Measurements from ENCODE around the gene PIK3R6.

PIK3R6 gene

GRCh38 chr17:8872705-8873435, 5.4 kb upstream of the PIK3R6 start:
- TF ChIP-seq EP300 (IDR thresholded peaks at IDR 0.05; ENCODE audit: borderline replicate concordance) (no peak), NFIC (IDR thresholded peaks at IDR 0.05) (no peak), USF1 (IDR thresholded peaks at IDR 0.05) (no peak), TEAD4 (IDR thresholded peaks at IDR 0.05) (no peak), REST (IDR thresholded peaks at IDR 0.05; ENCODE audit: low read depth) (no peak), CEBPB (IDR thresholded peaks at IDR 0.05) (no peak), EGR1 (IDR thresholded peaks at IDR 0.05) (no peak), RAD21 (IDR thresholded peaks at IDR 0.05; ENCODE audit: low read depth) (no peak), YY1 (IDR thresholded peaks at IDR 0.05; ENCODE audit: low read depth) (no peak), MAX (IDR thresholded peaks at IDR 0.05) (no peak)

- TF ChIP-seq EGR1 (IDR thresholded peaks at IDR 0.05): no peak
- TF ChIP-seq CREB1 (IDR thresholded peaks at IDR 0.05; ENCODE audit: low read depth): no peak
Observed at GRCh38 chr17:8872036-8872704, 4.7 kb upstream of the PIK3R6 start.

GRCh38 chr17:8871081-8871581, 3.7 kb upstream of the PIK3R6 start:
- TF ChIP-seq RAD21 (IDR thresholded peaks at IDR 0.05; ENCODE audit: low read depth): no peak
- TF ChIP-seq TEAD4 (IDR thresholded peaks at IDR 0.05): no peak
- TF ChIP-seq EP300 (IDR thresholded peaks at IDR 0.05; ENCODE audit: borderline replicate concordance): no peak
- TF ChIP-seq MAX (IDR thresholded peaks at IDR 0.05): no peak
- TF ChIP-seq CEBPB (IDR thresholded peaks at IDR 0.05): no peak
- TF ChIP-seq NFIC (IDR thresholded peaks at IDR 0.05): no peak
- no peak for TF ChIP-seq YY1 (IDR thresholded peaks at IDR 0.05; ENCODE audit: low read depth)
- TF ChIP-seq TAF1 (IDR thresholded peaks at IDR 0.05; ENCODE audit: low read depth): no peak
- TF ChIP-seq FOXM1 (IDR thresholded peaks at IDR 0.05; ENCODE audit: borderline replicate concordance, low read depth): no peak
- TF ChIP-seq ZBTB7A (IDR thresholded peaks at IDR 0.05; ENCODE audit: low read depth): no peak

GRCh38 chr17:8870406-8871040, 3.0 kb upstream of the PIK3R6 start:
- TF ChIP-seq YY1 (IDR thresholded peaks at IDR 0.05; ENCODE audit: low read depth) (no peak), USF1 (IDR thresholded peaks at IDR 0.05) (no peak), REST (IDR thresholded peaks at IDR 0.05; ENCODE audit: low read depth) (no peak), RAD21 (IDR thresholded peaks at IDR 0.05; ENCODE audit: low read depth) (no peak), CEBPB (IDR thresholded peaks at IDR 0.05) (no peak), ZBTB7A (IDR thresholded peaks at IDR 0.05; ENCODE audit: low read depth) (no peak), NFIC (IDR thresholded peaks at IDR 0.05) (no peak), CREB1 (IDR thresholded peaks at IDR 0.05; ENCODE audit: low read depth) (no peak), TAF1 (IDR thresholded peaks at IDR 0.05; ENCODE audit: low read depth) (no peak), EGR1 (IDR thresholded peaks at IDR 0.05) (no peak), MAX (IDR thresholded peaks at IDR 0.05) (no peak), TEAD4 (IDR thresholded peaks at IDR 0.05) (no peak), EP300 (IDR thresholded peaks at IDR 0.05; ENCODE audit: borderline replicate concordance) (no peak), TCF12 (IDR thresholded peaks at IDR 0.05; ENCODE audit: low read depth) (no peak), FOXM1 (IDR thresholded peaks at IDR 0.05; ENCODE audit: borderline replicate concordance, low read depth) (no peak)

- TF ChIP-seq EP300 (IDR thresholded peaks at IDR 0.05; ENCODE audit: borderline replicate concordance): no peak
- no peak for TF ChIP-seq YY1 (IDR thresholded peaks at IDR 0.05; ENCODE audit: low read depth)
- TF ChIP-seq REST (IDR thresholded peaks at IDR 0.05; ENCODE audit: low read depth): no peak
- no peak for TF ChIP-seq MAX (IDR thresholded peaks at IDR 0.05)
- no peak for TF ChIP-seq FOXM1 (IDR thresholded peaks at IDR 0.05; ENCODE audit: borderline replicate concordance, low read depth)
- TF ChIP-seq EGR1 (IDR thresholded peaks at IDR 0.05): no peak
- TF ChIP-seq NFIC (IDR thresholded peaks at IDR 0.05): no peak
- no peak for TF ChIP-seq ZBTB7A (IDR thresholded peaks at IDR 0.05; ENCODE audit: low read depth)
Observed at GRCh38 chr17:8869114-8869815, 1.8 kb upstream of the PIK3R6 start.

All from Ishikawa (cell line).